ENCODE data around the gene ASTN1.

DNA sequence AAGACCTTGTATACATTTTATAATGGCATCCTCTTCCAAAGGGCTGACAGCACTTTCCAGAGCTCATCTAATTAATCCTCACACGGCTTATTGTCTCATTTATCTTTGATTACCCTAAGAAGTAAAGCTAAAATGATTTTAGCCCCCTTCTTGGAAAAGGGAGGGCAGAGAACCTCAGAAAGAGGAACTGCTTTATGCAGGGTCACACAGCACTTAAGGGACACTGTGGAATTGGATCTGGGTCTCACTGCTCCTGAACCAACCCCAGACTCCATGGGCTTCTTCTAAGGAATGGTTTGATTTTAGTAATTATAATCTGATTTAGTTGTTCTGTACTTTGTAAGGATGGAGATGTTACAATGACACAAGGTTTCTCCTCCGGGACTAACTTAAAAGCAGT, 9.5 kb upstream of the ASTN1 start:
- TF ChIP-seq CTCF (IDR thresholded peaks at IDR 0.05) (no peak), POLR2AphosphoS5 (IDR thresholded peaks at IDR 0.05) (no peak), POLR2A (IDR thresholded peaks at IDR 0.05) (no peak)

Measured in gastroesophageal sphincter (tissue), 3 donors.